ENCODE data around the gene ADARB2.

ADARB2 gene

GRCh38 chr10:1743141-1743540 is 5.8 kb upstream of the ADARB2 start:
- Histone ChIP-seq H3K9me3 (no peaks in the 10 kb centered on the region), H3K4me1 (ENCODE audit: control insufficient read depth in 1 of 2, insufficient read depth in 1 of 2, low read depth in 1 of 2, low read length in 1 of 2) (no peaks in the 10 kb centered on the region), H3K27ac (no peak overlapping the region), H3K4me3 (ENCODE audit: low read depth in 1 of 2, low read length in 1 of 2) (no peak overlapping the region), H3K36me3 (no peaks in the 10 kb centered on the region), H3K27me3 (peaks cover 37% of the 10 kb centered on the region)
- no peak for TF ChIP-seq CTCF (IDR thresholded peaks at IDR 0.05)

- Histone ChIP-seq H3K27ac (no peak overlapping the region), H3K27me3 (peaks cover 54% of the 10 kb centered on the region), H3K9me3 (no peaks in the 10 kb centered on the region), H3K4me1 (ENCODE audit: control insufficient read depth in 1 of 2, insufficient read depth in 1 of 2, low read depth in 1 of 2, low read length in 1 of 2) (no peaks in the 10 kb centered on the region), H3K36me3 (no peaks in the 10 kb centered on the region), H3K4me3 (ENCODE audit: low read depth in 1 of 2, low read length in 1 of 2) (no peak overlapping the region)
- no peak for TF ChIP-seq CTCF (IDR thresholded peaks at IDR 0.05)
Observed at GRCh38 chr10:1741450-1741849, 4.1 kb upstream of the ADARB2 start.

- Histone ChIP-seq H3K4me3 (ENCODE audit: low read depth in 1 of 2, low read length in 1 of 2) (no peak overlapping the region), H3K4me1 (ENCODE audit: control insufficient read depth in 1 of 2, insufficient read depth in 1 of 2, low read depth in 1 of 2, low read length in 1 of 2) (no peaks in the 10 kb centered on the region), H3K27me3 (peaks cover 71% of the 10 kb centered on the region), H3K9me3 (no peaks in the 10 kb centered on the region), H3K36me3 (no peaks in the 10 kb centered on the region), H3K27ac (no peak overlapping the region)
- TF ChIP-seq CTCF (IDR thresholded peaks at IDR 0.05): no peak
Observed at GRCh38 chr10:1739751-1740150, 2.4 kb upstream of the ADARB2 start.

GRCh38 chr10:1738950-1739349 is 1.6 kb upstream of the ADARB2 start:
- TF ChIP-seq CTCF (IDR thresholded peaks at IDR 0.05): no peak
- H3K27me3 ChIP-seq: peaks cover 79% of the 10 kb centered on the region

GRCh38 chr10:1736972-1737221 is 428 bp downstream of the ADARB2 start:
- TF ChIP-seq CTCF (IDR thresholded peaks at IDR 0.05): no peak
- H3K27ac ChIP-seq: no peak overlapping the region
- H3K36me3 ChIP-seq: no peaks in the 10 kb centered on the region
- no peak overlapping the region for H3K4me3 ChIP-seq (ENCODE audit: low read depth in 1 of 2, low read length in 1 of 2)
- H3K9me3 ChIP-seq: no peaks in the 10 kb centered on the region
- no peaks in the 10 kb centered on the region for H3K4me1 ChIP-seq (ENCODE audit: control insufficient read depth in 1 of 2, insufficient read depth in 1 of 2, low read depth in 1 of 2, low read length in 1 of 2)
- peaks cover 99% of the 10 kb centered on the region for H3K27me3 ChIP-seq

More at GRCh38 chr10:1738950-1739349, 1.6 kb upstream of the ADARB2 start:
- Histone ChIP-seq H3K4me3 (ENCODE audit: low read depth in 1 of 2, low read length in 1 of 2) (no peak overlapping the region), H3K9me3 (no peaks in the 10 kb centered on the region), H3K27ac (no peak overlapping the region), H3K36me3 (no peaks in the 10 kb centered on the region), H3K4me1 (ENCODE audit: control insufficient read depth in 1 of 2, insufficient read depth in 1 of 2, low read depth in 1 of 2, low read length in 1 of 2) (no peaks in the 10 kb centered on the region)
